Gastrocnemius medialis (tissue), 4 donors: ENCODE data around the gene CCDC186. TPM values are rescaled to one million over a fixed set of nuclear protein-coding genes. Genes with fewer than 3 reads are reported as not detected.

Source experiments
- ATAC-seq, 2 donors: fragments of 150-250 bp; one replicate each; pipeline ENCODE4 v1.9.1; 2016
- DNase-seq, 2 donors: peaks; one replicate each; pipeline ENCODE4 v3.0.0-alpha.2; 2019
- H3K27ac ChIP-seq, 4 donors: fragments of 200-600 bp; sonication (generic); 1 replicate in 1 of 4; 2 replicates in 3 of 4; pipeline ENCODE4 v1.5.1; 2016 to 2018; ENCODE audit warnings: mild to moderate bottlenecking in 2 of 4, moderate library complexity in 1 of 4
- H3K27me3 ChIP-seq, 3 donors: fragments of 200-600 bp; sonication (generic) in 2 of 3; 1 replicate in 1 of 3; 2 replicates in 2 of 3; pipeline versions ENCODE4 v1.5.1 to v1.6.0; 2016 to 2019; ENCODE audit warnings: mild to moderate bottlenecking in 1 of 3, moderate library complexity in 1 of 3
- H3K36me3 ChIP-seq, 2 donors: fragments of 200-600 bp; sonication (generic) in 1 of 2; one replicate each; pipeline ENCODE4 v1.5.1; 2017 to 2018
- H3K4me1 ChIP-seq, 2 donors: fragments of 200-600 bp; sonication (generic) in 1 of 2; one replicate each; pipeline ENCODE4 v1.5.1; 2016 to 2017; ENCODE audit warnings: mild to moderate bottlenecking in 2 of 2
- H3K4me3 ChIP-seq, 4 donors: fragments of 200-600 bp; sonication (generic) in 3 of 4; 1 replicate in 1 of 4; 2 replicates in 3 of 4; pipeline ENCODE4 v1.5.1; 2016 to 2019; ENCODE audit warnings: mild to moderate bottlenecking in 2 of 4
- H3K9me3 ChIP-seq, 3 donors: fragments of 200-600 bp; sonication (generic) in 2 of 3; 1 replicate in 1 of 3; 2 replicates in 2 of 3; pipeline ENCODE4 v1.5.1; 2016 to 2019
- POLR2A ChIP-seq, 2 donors: fragments of 450-650 bp; IDR thresholded peaks; one replicate each; pipeline ENCODE4 v1.6.1; 2017; ENCODE audit warnings: antibody characterized with exemption in 2 of 2, mild to moderate bottlenecking in 2 of 2, moderate library complexity in 2 of 2
- in situ Hi-C, 4 donors: fragments of 200-750 bp; cut with MboI; loops; one replicate each; pipeline versions ENCODE4 v1.15.0 to v1.8.0; 2017; ENCODE audit warnings: low sequenced_read_pairs in 4 of 4
- intact Hi-C: fragments of 100-400 bp; cut with DNase I; formaldehyde crosslinking; loops from one replicate; pipeline ENCODE4 v1.15.1; 2023; ENCODE audit warnings: low total_unique reads
- total RNA-seq, 4 donors: library from RNA; depleted of rRNA; stranded (reverse); fragments of >200 nt; gene quantifications; one replicate each; pipeline versions ENCODE4 v1.1.0 to v1.2.3, GENCODE V29; 2016
- TF ChIP-seq, protein P1 (sequence below), 5 experiments: fragments of 450-650 bp in 3 of 5; fragments of 200-600 bp in 2 of 5; sonication (generic) in 2 of 5; IDR thresholded peaks in 4 of 5; conservative IDR thresholded peaks in 1 of 5; 1 replicate in 4 of 5; 2 replicates in 1 of 5; pipeline ENCODE4 v1.5.1; 2016 to 2019; ENCODE audit warnings: antibody characterized with exemption in 5 of 5, mild to moderate bottlenecking in 3 of 5, moderate library complexity in 3 of 5

CCDC186 gene
- total RNA-seq, 4 donors from 2014 or later: 8.8 to 14.5 (median 9.8) TPM

- Histone ChIP-seq H3K4me1 (peaks cover 12 to 16% of the 10 kb centered on the region in 2 donors), H3K4me3 (no peak overlapping the region), H3K9me3 (no peaks in the 10 kb centered on the region), H3K36me3 (no peaks in the 10 kb centered on the region), H3K27me3 (no peaks in the 10 kb centered on the region), H3K27ac (no peak overlapping the region)
- in situ Hi-C loops (no loop called here), intact Hi-C loops (no loop called here)
- ATAC-seq (no peak), DNase-seq (no peak)
- TF ChIP-seq, protein P1, sequence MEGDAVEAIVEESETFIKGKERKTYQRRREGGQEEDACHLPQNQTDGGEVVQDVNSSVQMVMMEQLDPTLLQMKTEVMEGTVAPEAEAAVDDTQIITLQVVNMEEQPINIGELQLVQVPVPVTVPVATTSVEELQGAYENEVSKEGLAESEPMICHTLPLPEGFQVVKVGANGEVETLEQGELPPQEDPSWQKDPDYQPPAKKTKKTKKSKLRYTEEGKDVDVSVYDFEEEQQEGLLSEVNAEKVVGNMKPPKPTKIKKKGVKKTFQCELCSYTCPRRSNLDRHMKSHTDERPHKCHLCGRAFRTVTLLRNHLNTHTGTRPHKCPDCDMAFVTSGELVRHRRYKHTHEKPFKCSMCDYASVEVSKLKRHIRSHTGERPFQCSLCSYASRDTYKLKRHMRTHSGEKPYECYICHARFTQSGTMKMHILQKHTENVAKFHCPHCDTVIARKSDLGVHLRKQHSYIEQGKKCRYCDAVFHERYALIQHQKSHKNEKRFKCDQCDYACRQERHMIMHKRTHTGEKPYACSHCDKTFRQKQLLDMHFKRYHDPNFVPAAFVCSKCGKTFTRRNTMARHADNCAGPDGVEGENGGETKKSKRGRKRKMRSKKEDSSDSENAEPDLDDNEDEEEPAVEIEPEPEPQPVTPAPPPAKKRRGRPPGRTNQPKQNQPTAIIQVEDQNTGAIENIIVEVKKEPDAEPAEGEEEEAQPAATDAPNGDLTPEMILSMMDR (IDR thresholded peaks at IDR 0.05 in 4 of 5, conservative IDR thresholded peaks at IDR 0.05 in 1 of 5): no peak
- no peak for TF ChIP-seq POLR2A (IDR thresholded peaks at IDR 0.05)
These were observed 5.5 kb downstream of the CCDC186 start for GRCh38 chr10:114168450-114169009.

GRCh38 chr10:114167985-114168384 is 6.0 kb downstream of the CCDC186 start:
- no peak overlapping the region for H3K4me3 ChIP-seq
- in situ Hi-C loops (no loop called here), intact Hi-C loops (no loop called here)

DNA sequence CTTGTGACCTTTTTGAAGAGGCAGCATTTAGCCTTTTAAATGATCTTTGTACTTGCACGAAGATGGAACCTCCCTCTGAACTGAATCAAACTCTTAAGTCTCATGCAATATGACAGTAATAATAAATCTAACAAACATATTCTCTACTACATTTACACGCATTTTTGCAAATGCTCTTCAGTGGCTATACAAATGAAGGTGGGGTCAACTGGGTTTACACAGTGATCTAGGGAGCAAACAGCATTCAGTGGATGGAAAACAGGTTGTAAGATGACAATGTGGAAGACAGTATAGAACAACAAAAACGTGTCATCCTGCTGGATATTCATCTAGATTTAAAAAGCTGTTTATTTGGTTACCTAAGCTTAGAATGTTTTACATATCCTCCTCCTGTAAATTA is 7.5 kb downstream of the CCDC186 start:
- no peaks in the 10 kb centered on the region for H3K36me3 ChIP-seq

More at GRCh38 chr10:114167985-114168384, 6.0 kb downstream of the CCDC186 start:
- no peaks in the 10 kb centered on the region for H3K27me3 ChIP-seq
- ATAC-seq (no peak), DNase-seq (no peak)
- H3K36me3 ChIP-seq: no peaks in the 10 kb centered on the region
- peaks cover 14 to 16% of the 10 kb centered on the region in 2 donors for H3K4me1 ChIP-seq
- H3K27ac ChIP-seq: no peak overlapping the region
- TF ChIP-seq, protein P1 (IDR thresholded peaks at IDR 0.05 in 4 of 5, conservative IDR thresholded peaks at IDR 0.05 in 1 of 5): no peak
- TF ChIP-seq POLR2A (IDR thresholded peaks at IDR 0.05): no peak
- H3K9me3 ChIP-seq: no peaks in the 10 kb centered on the region

DNA sequence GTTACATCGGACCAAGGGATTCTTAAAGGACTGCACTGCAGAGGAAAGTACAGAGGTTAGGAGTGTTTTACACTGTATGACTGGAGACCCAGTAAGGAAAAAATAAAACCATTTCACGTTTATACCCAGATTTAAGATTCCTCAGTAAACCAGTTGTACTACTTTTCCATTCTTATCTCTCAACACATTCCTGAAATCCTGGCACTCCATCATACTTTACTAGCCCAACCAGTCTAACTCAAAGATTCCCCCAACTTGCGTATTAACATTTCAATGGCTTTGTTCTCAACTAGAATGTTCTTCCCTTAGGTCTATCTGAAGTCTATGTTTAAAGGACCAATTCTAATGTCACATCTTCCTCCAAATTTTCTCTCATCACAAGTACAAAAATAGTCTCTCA is 8.0 kb downstream of the CCDC186 start:
- H3K4me1 ChIP-seq: peaks cover 5% of the 10 kb centered on the region in 2 donors

More for the DNA sequence above, 7.5 kb downstream of the CCDC186 start:
- Histone ChIP-seq H3K4me1 (peaks cover 5% of the 10 kb centered on the region in 2 donors), H3K9me3 (no peaks in the 10 kb centered on the region), H3K27ac (no peak overlapping the region), H3K27me3 (no peaks in the 10 kb centered on the region), H3K4me3 (no peak overlapping the region)
- no peak for DNase-seq
- in situ Hi-C loops (no loop called here), intact Hi-C loops (no loop called here)
- no peak for ATAC-seq
- no peak for TF ChIP-seq POLR2A (IDR thresholded peaks at IDR 0.05)
- TF ChIP-seq, protein P1 (IDR thresholded peaks at IDR 0.05 in 4 of 5, conservative IDR thresholded peaks at IDR 0.05 in 1 of 5): no peak

More for the DNA sequence above, 8.0 kb downstream of the CCDC186 start:
- no peaks in the 10 kb centered on the region for H3K9me3 ChIP-seq
- ATAC-seq (no peak), DNase-seq (no peak)
- H3K27ac ChIP-seq: no peak overlapping the region
- in situ Hi-C loops (no loop called here), intact Hi-C loops (no loop called here)
- TF ChIP-seq POLR2A (IDR thresholded peaks at IDR 0.05): no peak
- TF ChIP-seq, protein P1 (IDR thresholded peaks at IDR 0.05 in 4 of 5, conservative IDR thresholded peaks at IDR 0.05 in 1 of 5): no peak
- no peak overlapping the region for H3K4me3 ChIP-seq
- H3K36me3 ChIP-seq: no peaks in the 10 kb centered on the region
- H3K27me3 ChIP-seq: no peaks in the 10 kb centered on the region
